ENCODE data around the gene ANKLE2.
A peak's percentile ranks its signal among the peaks of the same experiment; 100 is the strongest.

ANKLE2 gene

GRCh38 chr12:132690112-132690511 lies 71.5 kb downstream of the ANKLE2 start:
- TF ChIP-seq, protein P1, sequence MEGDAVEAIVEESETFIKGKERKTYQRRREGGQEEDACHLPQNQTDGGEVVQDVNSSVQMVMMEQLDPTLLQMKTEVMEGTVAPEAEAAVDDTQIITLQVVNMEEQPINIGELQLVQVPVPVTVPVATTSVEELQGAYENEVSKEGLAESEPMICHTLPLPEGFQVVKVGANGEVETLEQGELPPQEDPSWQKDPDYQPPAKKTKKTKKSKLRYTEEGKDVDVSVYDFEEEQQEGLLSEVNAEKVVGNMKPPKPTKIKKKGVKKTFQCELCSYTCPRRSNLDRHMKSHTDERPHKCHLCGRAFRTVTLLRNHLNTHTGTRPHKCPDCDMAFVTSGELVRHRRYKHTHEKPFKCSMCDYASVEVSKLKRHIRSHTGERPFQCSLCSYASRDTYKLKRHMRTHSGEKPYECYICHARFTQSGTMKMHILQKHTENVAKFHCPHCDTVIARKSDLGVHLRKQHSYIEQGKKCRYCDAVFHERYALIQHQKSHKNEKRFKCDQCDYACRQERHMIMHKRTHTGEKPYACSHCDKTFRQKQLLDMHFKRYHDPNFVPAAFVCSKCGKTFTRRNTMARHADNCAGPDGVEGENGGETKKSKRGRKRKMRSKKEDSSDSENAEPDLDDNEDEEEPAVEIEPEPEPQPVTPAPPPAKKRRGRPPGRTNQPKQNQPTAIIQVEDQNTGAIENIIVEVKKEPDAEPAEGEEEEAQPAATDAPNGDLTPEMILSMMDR (IDR thresholded peaks at IDR 0.05; ENCODE audit: low read length, missing control alignments), result no peak
- no peak for DNase-seq (ENCODE audit: low read depth)
- no peak overlapping the region for H3K4me3 ChIP-seq (replicated peaks; ENCODE audit: low read depth, low read length)

DNA sequence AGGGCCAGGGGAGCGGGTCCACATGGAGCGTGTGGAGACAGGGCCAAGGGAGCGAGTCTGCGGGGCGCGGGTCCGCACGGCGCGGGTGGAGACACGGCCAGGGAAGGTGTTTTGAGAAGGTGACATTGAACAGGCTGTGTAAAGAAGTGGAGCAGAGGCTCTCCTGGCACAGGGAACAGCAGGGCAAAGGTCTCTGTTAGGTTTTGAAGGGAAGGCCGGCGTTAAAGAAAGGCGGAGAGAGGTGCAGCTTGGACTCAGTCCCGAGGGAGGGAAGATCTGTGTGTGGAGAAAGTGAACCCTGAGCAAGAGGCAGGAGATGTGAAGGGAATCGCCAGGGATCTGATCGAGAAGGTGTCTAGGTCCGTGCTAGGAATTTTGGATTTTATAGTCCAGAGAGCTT lies 72.4 kb downstream of the ANKLE2 start:
- TF ChIP-seq, protein P1 (IDR thresholded peaks at IDR 0.05; ENCODE audit: low read length, missing control alignments), result no peak
- H3K4me3 ChIP-seq (replicated peaks; ENCODE audit: low read depth, low read length), result no peak overlapping the region
- no peak for DNase-seq (ENCODE audit: low read depth)

GRCh38 chr12:132687211-132688164 lies 74.1 kb downstream of the ANKLE2 start, which contains the start of the genes POLE and PXMP2:
Gene POLE, minus strand, starts transcription at chr12:132687342. Its CDS starts 27 bp downstream, at chr12:132687315.
Gene PXMP2, plus strand, starts transcription at chr12:132687587. Its CDS starts 84 bp downstream, at chr12:132687671.
- DNase-seq (ENCODE audit: low read depth), result peak; percentile 94
- TF ChIP-seq, protein P1 (IDR thresholded peaks at IDR 0.05; ENCODE audit: low read length, missing control alignments), result no peak
- H3K4me3 ChIP-seq (replicated peaks; ENCODE audit: low read depth, low read length), result peak within 1 kb of the TSS; percentile 60

DNA sequence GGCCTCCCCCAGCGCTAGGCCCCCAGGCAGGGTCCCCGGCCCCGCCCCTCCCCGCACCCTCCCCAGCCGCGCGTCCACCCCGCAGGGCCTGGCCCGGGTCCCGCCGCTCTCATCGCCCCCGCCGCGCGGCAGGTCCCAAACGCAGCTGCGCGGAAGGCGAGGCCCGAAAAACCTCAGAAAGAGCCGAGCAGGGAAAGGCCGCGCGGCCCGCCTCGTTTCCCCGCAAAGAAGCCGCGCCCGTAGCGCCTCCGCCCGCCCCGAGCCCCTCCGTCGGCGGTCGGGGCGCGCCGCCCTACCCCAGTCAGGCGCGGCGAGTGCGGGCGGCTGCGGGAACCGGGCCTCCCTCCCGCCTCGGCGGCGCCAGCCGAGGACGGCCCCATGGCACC lies 74.8 kb downstream of the ANKLE2 start:
- TF ChIP-seq, protein P1 (IDR thresholded peaks at IDR 0.05; ENCODE audit: low read length, missing control alignments), result no peak
- H3K4me3 ChIP-seq (replicated peaks; ENCODE audit: low read depth, low read length), result peak overlapping the region; percentile 60
- DNase-seq (ENCODE audit: low read depth), result no peak

DNA sequence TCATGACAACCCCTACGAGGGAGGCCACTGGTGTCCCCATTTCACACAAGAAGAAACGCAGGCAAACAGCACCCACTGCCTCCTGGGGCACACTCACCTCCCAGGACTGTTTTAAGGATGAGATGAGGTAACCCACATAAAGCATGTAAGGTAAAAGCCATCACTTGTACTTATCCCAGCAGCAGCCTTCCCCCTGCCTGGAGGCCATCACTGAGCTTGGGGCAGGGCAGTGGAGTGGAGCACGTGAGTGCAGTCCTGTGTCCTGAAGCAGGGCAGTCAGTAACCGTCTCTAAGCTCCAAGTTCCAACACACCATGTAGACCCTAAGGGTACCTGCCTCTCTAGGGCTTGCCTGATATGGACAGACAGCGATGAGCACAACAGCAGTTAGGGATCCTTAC lies 76.2 kb downstream of the ANKLE2 start:
- DNase-seq (ENCODE audit: low read depth), result no peak
- H3K4me3 ChIP-seq (replicated peaks; ENCODE audit: low read depth, low read length), result no peak overlapping the region
- TF ChIP-seq, protein P1 (IDR thresholded peaks at IDR 0.05; ENCODE audit: low read length, missing control alignments), result no peak

DNA sequence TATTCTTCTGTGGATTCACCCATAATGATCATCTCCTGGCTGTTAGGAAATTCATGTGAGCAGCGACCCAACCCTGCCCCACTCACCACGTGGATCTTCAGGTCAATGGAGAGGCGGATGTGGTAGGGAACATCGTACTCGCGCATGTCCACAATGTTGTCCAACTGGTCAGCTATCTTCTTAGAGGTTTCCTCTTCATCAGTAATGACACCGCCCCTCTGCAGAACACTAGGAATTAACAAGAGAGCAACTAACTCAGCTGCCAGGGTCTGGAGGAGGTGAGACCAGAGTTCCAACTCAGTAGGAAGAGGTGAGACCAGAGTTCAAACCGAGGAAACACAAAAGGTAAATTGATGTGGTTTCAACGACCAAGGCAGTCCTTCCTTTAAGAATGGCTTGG lies 84.1 kb downstream of the ANKLE2 start:
- DNase-seq (ENCODE audit: low read depth), result no peak

More for the DNA sequence above, 84.1 kb downstream of the ANKLE2 start:
- TF ChIP-seq, protein P1 (IDR thresholded peaks at IDR 0.05; ENCODE audit: low read length, missing control alignments), result no peak
- no peak overlapping the region for H3K4me3 ChIP-seq (replicated peaks; ENCODE audit: low read depth, low read length)
